ENCODE data around the gene EMX2. TPM values are rescaled to one million over a fixed set of nuclear protein-coding genes. Genes with fewer than 3 reads are reported as not detected.
A peak's percentile ranks its signal among the peaks of the same experiment; 100 is the strongest.

Gene EMX2
- total RNA-seq, 1 donor from 2014 or later, result 2.1 TPM

DNA sequence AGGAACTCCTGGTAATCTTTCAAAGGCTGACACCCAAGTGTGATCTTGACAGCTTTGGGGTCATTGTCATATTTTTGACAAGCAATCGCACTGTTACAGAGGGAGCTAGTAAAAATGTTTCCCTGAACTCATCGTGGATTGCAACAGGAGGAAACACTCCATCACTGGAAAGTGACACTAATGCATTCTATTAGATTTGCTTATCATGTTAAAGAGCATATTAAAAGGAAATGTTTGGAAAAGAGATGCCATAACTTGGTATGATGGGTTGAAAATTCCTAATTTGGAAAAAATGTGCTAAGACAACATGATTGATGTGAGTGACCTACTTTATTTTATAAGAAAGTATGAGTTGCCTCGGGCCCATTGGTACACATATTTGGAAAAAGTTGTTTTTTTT lies 22.7 kb upstream of the EMX2 start:
- Histone ChIP-seq H3K4me1 (ENCODE audit: control insufficient read depth in 3 of 3, insufficient read depth in 3 of 3, low read length in 3 of 3) (peaks cover 0 to 2% (median 0%) of the 10 kb centered on the region in 3 donors), H3K36me3 (ENCODE audit: control insufficient read depth in 3 of 3, insufficient read depth in 3 of 3, low read length in 3 of 3) (no peaks in the 10 kb centered on the region), H3K27me3 (ENCODE audit: control insufficient read depth in 3 of 3, insufficient read depth in 3 of 3, low read length in 3 of 3) (peaks cover 4 to 16% (median 7%) of the 10 kb centered on the region in 3 donors), H3K4me3 (ENCODE audit: low read length in 3 of 3) (no peak overlapping the region), H3K9me3 (ENCODE audit: control insufficient read depth in 3 of 3, low read length in 3 of 3) (no peaks in the 10 kb centered on the region), H3K9ac (ENCODE audit: low read depth in 1 of 3, low read length in 3 of 3) (no peak overlapping the region), H3K27ac (ENCODE audit: low read depth, low read length) (no peak overlapping the region)

DNA sequence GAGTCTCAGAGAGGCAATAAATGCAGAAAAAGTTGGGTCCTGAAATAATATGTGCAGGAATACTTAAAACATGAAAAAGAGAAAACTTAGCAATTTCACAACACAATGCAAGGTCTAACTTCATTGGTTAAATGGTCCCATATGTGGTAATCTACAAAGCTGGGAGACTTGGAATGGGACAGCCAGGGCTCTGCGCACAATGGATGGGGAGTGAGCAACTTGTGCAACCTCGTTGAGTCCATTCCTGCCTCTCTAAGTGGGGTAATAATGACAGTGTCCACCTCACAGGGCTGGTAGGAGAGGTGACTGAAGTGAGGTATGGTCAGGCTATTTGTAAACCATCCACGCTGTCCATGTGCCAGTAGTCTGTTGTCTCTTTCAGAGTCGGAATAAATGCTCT lies 11.8 kb upstream of the EMX2 start:
- no peak overlapping the region for H3K4me3 ChIP-seq (ENCODE audit: low read length in 3 of 3)
- H3K4me1 ChIP-seq (ENCODE audit: control insufficient read depth in 3 of 3, insufficient read depth in 3 of 3, low read length in 3 of 3), result peaks cover 13 to 26% (median 19%) of the 10 kb centered on the region in 3 donors
- no peaks in the 10 kb centered on the region for H3K36me3 ChIP-seq (ENCODE audit: control insufficient read depth in 3 of 3, insufficient read depth in 3 of 3, low read length in 3 of 3)
- no peaks in the 10 kb centered on the region for H3K9me3 ChIP-seq (ENCODE audit: control insufficient read depth in 3 of 3, low read length in 3 of 3)
- H3K27me3 ChIP-seq (ENCODE audit: control insufficient read depth in 3 of 3, insufficient read depth in 3 of 3, low read length in 3 of 3), result peaks cover 50 to 59% (median 52%) of the 10 kb centered on the region in 3 donors
- no peak overlapping the region for H3K9ac ChIP-seq (ENCODE audit: low read depth in 1 of 3, low read length in 3 of 3)
- H3K27ac ChIP-seq (ENCODE audit: low read depth, low read length), result no peak overlapping the region

DNA sequence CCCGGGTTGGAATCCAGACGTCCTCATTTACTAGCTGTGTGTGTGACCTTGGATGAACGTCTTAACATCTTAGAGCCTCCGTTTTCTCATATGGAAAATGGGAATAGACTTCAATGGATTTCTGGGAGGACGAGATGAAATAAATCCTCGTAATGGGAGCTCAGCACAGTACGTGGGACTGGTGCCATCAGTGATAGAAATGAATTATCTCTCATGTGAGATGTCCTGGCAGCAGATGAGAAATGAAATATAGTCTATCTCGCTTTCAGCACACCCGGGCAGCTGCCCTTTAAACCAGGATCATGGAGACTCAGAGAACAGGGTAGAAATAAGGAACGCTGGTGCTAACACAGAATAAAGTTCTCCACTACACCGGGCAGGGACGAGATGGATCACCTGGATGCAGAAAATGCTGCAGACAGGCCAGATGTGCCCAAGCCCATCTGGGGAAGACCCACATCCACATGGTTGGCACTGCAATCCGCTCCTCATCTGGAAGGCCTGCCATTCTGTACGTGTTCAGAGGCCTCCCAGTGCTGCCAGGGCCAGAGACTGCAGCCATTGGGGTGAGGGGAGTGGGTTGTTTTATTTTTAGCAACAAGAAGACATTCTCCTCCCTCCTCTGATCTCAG lies 11.1 kb upstream of the EMX2 start:
- Histone ChIP-seq H3K36me3 (ENCODE audit: control insufficient read depth in 3 of 3, insufficient read depth in 3 of 3, low read length in 3 of 3) (no peaks in the 10 kb centered on the region), H3K9ac (ENCODE audit: low read depth in 1 of 3, low read length in 3 of 3) (no peak overlapping the region), H3K27ac (ENCODE audit: low read depth, low read length) (no peak overlapping the region), H3K4me1 (ENCODE audit: control insufficient read depth in 3 of 3, insufficient read depth in 3 of 3, low read length in 3 of 3) (peaks cover 13 to 26% (median 19%) of the 10 kb centered on the region in 3 donors), H3K9me3 (ENCODE audit: control insufficient read depth in 3 of 3, low read length in 3 of 3) (no peaks in the 10 kb centered on the region), H3K4me3 (ENCODE audit: low read length in 3 of 3) (no peak overlapping the region), H3K27me3 (ENCODE audit: control insufficient read depth in 3 of 3, insufficient read depth in 3 of 3, low read length in 3 of 3) (peaks cover 56 to 66% (median 59%) of the 10 kb centered on the region in 3 donors)

DNA sequence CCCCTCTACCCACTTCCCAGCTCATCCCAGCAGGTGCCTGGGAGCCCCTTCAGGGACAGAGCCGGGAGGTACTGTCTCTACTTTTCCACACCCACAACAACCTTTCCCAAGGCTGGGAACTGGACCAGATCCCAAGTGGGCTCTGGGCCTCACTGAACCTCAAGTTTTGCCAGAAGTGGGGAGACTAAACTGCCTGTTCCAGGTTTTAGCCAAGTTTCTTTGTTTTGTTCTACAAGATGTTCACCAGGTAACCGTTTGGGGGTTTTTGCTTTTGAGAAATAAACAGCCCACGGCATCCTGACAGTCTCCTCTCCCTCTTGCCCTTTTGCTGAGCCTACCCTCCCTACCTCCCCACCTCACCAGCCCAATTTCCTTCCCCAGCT lies 10.6 kb upstream of the EMX2 start:
- no peaks in the 10 kb centered on the region for H3K9me3 ChIP-seq (ENCODE audit: control insufficient read depth in 3 of 3, low read length in 3 of 3)
- no peak overlapping the region for H3K4me3 ChIP-seq (ENCODE audit: low read length in 3 of 3)
- no peak overlapping the region for H3K9ac ChIP-seq (ENCODE audit: low read depth in 1 of 3, low read length in 3 of 3)
- H3K36me3 ChIP-seq (ENCODE audit: control insufficient read depth in 3 of 3, insufficient read depth in 3 of 3, low read length in 3 of 3), result no peaks in the 10 kb centered on the region
- H3K4me1 ChIP-seq (ENCODE audit: control insufficient read depth in 3 of 3, insufficient read depth in 3 of 3, low read length in 3 of 3), result peaks cover 13 to 26% (median 19%) of the 10 kb centered on the region in 3 donors
- H3K27ac ChIP-seq (ENCODE audit: low read depth, low read length), result no peak overlapping the region
- peaks cover 62 to 71% (median 64%) of the 10 kb centered on the region in 3 donors for H3K27me3 ChIP-seq (ENCODE audit: control insufficient read depth in 3 of 3, insufficient read depth in 3 of 3, low read length in 3 of 3)

DNA sequence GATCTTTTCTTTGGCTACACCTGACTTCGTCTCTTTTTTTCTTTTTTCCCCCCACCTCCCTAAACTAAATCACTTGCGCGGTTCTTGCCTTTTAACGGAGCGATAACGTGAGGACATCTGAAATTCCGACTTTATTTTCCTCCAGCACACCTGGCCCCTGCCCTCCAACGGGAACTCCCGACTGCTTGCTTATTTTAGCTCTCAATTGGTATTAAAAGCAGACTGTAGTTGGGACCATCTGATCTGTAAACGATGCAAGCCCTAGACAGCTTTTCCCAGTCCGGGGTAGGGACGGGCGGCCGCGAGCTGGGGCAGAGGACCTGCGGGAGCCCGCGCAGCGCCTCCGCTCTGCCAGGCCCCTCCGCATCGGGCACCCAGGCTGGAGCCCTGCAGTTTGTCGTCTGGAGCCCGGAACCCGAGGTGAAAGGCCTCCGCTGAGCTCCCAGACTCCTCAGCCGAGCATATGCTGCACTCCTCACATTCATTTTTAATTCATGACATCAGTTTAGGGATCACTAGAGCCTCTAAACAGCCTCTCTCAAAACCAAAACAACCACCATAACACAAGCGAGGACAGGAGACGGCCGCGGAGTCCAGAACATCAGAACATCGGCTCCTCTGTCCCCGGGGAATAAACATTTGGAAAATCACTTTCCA lies 10.0 kb upstream of the EMX2 start:
- no peak overlapping the region for H3K27ac ChIP-seq (ENCODE audit: low read depth, low read length)
- H3K27me3 ChIP-seq (ENCODE audit: control insufficient read depth in 3 of 3, insufficient read depth in 3 of 3, low read length in 3 of 3), result peaks cover 67 to 76% (median 69%) of the 10 kb centered on the region in 3 donors
- H3K9me3 ChIP-seq (ENCODE audit: control insufficient read depth in 3 of 3, low read length in 3 of 3), result no peaks in the 10 kb centered on the region
- H3K9ac ChIP-seq (ENCODE audit: low read depth in 1 of 3, low read length in 3 of 3), result peak overlapping the region in 1 of 3 donors; percentile 40
- no peaks in the 10 kb centered on the region for H3K36me3 ChIP-seq (ENCODE audit: control insufficient read depth in 3 of 3, insufficient read depth in 3 of 3, low read length in 3 of 3)
- peak overlapping the region in 1 of 3 donors; percentile 38 for H3K4me3 ChIP-seq (ENCODE audit: low read length in 3 of 3)
- H3K4me1 ChIP-seq (ENCODE audit: control insufficient read depth in 3 of 3, insufficient read depth in 3 of 3, low read length in 3 of 3), result peaks cover 13 to 29% (median 19%) of the 10 kb centered on the region in 3 donors

DNA sequence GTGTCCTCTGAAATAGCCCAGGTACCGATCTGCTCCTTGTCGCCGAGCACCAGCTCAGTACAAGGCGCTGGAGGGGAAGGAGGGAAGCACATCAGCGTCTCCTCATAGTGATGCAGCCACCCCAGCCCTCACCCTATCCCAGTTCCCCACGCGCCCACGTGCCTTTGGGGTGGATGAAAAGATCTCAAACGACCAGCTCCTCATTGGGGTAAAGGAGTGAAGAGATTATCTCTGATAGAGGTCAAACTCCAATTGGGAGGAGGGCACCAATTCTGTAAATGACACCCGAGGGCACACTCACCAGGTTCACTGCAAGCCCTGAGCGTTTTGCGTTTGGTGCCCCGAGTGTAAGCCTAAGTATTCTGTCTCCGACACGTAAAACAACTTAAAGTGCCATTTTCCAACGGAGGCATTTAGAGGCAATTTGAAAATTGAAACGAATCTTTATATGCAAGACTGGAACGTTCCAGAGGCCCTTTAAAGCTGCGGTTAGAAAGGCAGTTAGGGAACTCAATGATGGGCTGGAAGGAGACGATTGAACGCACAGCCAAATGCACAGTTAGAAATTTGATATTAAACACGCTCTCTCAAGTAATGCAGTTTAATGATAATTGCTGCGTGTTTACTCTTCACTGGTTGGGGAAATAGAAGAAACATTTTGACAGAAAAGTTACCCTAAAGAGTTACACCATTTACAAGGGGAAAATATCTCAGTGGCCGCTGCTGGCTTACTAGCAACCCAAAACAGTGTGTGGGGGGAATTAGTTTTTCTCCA lies 8.9 kb upstream of the EMX2 start:
- no peak overlapping the region for H3K27ac ChIP-seq (ENCODE audit: low read depth, low read length)
- peaks cover 78 to 86% (median 80%) of the 10 kb centered on the region in 3 donors for H3K27me3 ChIP-seq (ENCODE audit: control insufficient read depth in 3 of 3, insufficient read depth in 3 of 3, low read length in 3 of 3)
- H3K9ac ChIP-seq (ENCODE audit: low read depth in 1 of 3, low read length in 3 of 3), result peak overlapping the region in 1 of 3 donors; percentile 57
- peak overlapping the region in 1 of 3 donors; percentile 29 for H3K4me3 ChIP-seq (ENCODE audit: low read length in 3 of 3)
- H3K9me3 ChIP-seq (ENCODE audit: control insufficient read depth in 3 of 3, low read length in 3 of 3), result no peaks in the 10 kb centered on the region
- H3K4me1 ChIP-seq (ENCODE audit: control insufficient read depth in 3 of 3, insufficient read depth in 3 of 3, low read length in 3 of 3), result peaks cover 22 to 34% (median 24%) of the 10 kb centered on the region in 3 donors
- no peaks in the 10 kb centered on the region for H3K36me3 ChIP-seq (ENCODE audit: control insufficient read depth in 3 of 3, insufficient read depth in 3 of 3, low read length in 3 of 3)

DNA sequence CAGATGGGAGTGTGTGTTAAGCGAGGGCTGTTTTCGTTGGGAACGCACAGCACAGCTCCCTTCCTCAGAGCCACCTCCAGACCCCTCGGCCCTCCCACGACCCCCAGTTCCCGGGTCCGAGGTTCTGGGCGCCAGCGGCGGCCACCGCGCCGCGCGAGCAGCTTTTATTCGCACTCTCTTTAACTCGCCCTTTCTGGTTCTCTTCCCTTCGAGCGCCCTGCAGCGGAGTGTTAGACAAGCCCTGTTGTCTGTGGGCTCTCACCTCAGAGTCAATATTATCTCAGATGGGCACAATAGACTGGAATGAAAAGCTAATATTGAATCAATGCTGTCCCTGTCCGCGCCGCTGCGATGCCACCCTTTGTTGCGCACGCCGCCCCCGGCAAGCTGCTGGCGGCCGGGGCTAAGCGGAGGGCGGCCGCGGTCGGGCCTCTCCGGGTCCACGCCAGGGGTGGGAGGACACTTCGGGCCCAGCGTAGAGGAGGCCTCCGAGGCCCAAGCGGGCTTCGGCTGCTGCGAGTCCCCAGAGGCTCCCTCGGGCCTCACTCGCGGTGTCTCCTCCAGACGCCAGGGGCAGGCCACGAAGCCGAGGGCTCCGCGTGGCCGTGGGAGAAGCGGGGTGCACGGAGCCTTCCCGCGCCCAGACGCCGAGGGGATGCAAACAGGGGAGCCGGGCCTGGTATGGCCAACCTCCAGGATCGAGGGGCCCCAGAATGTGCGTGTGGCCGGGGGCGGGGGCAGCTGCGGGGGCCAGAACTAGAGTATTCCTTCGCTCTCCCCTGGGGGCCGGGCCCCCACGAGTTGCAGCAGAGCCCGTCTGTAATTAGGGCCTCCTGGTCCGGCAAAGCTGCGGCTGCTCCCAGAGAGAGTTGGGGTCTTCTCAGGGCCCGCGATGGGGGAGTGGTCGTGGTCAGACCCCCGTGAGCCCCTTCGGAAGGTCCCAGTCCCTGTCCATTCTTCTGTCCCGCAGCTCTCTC lies 7.9 kb upstream of the EMX2 start:
- Histone ChIP-seq H3K4me3 (ENCODE audit: low read length in 3 of 3) (peak overlapping the region; percentile 30 to 61 (median 43)), H3K9me3 (ENCODE audit: control insufficient read depth in 3 of 3, low read length in 3 of 3) (no peaks in the 10 kb centered on the region), H3K27me3 (ENCODE audit: control insufficient read depth in 3 of 3, insufficient read depth in 3 of 3, low read length in 3 of 3) (peaks cover 86 to 88% (median 86%) of the 10 kb centered on the region in 3 donors), H3K4me1 (ENCODE audit: control insufficient read depth in 3 of 3, insufficient read depth in 3 of 3, low read length in 3 of 3) (peaks cover 22 to 34% (median 26%) of the 10 kb centered on the region in 3 donors), H3K27ac (ENCODE audit: low read depth, low read length) (no peak overlapping the region), H3K36me3 (ENCODE audit: control insufficient read depth in 3 of 3, insufficient read depth in 3 of 3, low read length in 3 of 3) (no peaks in the 10 kb centered on the region), H3K9ac (ENCODE audit: low read depth in 1 of 3, low read length in 3 of 3) (peak overlapping the region in 1 of 3 donors; percentile 66)

DNA sequence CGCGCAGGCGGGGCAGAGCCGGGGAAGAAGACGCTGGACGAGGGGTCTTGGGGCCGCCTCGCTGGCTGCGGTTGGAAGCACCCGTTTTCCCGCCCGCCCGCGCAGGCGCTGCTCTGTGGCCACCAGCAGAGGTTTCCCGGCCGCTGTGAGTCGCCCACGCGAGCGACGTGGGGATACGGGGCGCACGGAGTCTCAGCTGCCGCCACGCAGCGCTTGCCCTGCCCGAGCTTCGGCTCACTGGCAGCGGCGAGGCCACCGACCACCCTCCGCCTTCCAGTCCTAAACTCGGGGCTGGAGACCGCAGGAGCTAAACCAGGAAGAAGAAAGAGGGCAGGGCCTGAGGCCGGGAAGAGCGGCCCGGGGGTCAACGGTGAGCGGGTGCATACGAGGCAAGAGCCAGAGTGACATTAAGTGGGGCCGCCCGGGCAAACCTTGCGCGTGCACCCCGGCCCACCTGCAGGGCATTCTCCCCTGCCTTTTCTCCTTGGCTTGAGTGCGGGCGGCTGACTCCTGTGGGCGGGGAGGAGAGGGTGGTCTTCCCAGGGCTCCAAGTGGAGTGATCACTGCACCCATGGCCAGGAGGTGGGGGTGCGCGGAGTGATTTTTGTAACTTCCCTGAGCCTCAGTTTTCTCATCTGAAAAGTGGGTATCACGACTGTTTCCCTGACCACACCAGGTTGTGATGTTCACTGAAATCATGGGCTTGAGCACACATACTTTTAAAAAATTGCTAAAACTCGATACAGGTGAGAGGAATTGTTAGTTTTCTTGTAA lies 7.1 kb upstream of the EMX2 start:
- Histone ChIP-seq H3K9me3 (ENCODE audit: control insufficient read depth in 3 of 3, low read length in 3 of 3) (no peaks in the 10 kb centered on the region), H3K36me3 (ENCODE audit: control insufficient read depth in 3 of 3, insufficient read depth in 3 of 3, low read length in 3 of 3) (no peaks in the 10 kb centered on the region), H3K27me3 (ENCODE audit: control insufficient read depth in 3 of 3, insufficient read depth in 3 of 3, low read length in 3 of 3) (peaks cover 93 to 96% (median 94%) of the 10 kb centered on the region in 3 donors), H3K27ac (ENCODE audit: low read depth, low read length) (no peak overlapping the region), H3K4me3 (ENCODE audit: low read length in 3 of 3) (peak overlapping the region; percentile 30 to 61 (median 43)), H3K9ac (ENCODE audit: low read depth in 1 of 3, low read length in 3 of 3) (peak overlapping the region in 1 of 3 donors; percentile 66), H3K4me1 (ENCODE audit: control insufficient read depth in 3 of 3, insufficient read depth in 3 of 3, low read length in 3 of 3) (peaks cover 25 to 35% (median 34%) of the 10 kb centered on the region in 3 donors)

Measured in skeletal muscle tissue (tissue), 4 donors.